ENCODE results near the gene TEAD1.
A peak's percentile ranks its signal among the peaks of the same experiment; 100 is the strongest.

TEAD1 gene

GRCh38 chr11:12973528-12974181, 299.4 kb downstream of the TEAD1 start:
- no peak for DNase-seq (ENCODE audit: low spot score)

GRCh38 chr11:12975195-12975594, 301.0 kb downstream of the TEAD1 start:
- DNase-seq (ENCODE audit: low spot score) (no peak), FAIRE-seq (no peak)

More at GRCh38 chr11:12973528-12974181, 299.4 kb downstream of the TEAD1 start:
- no peak for FAIRE-seq

- no peak for FAIRE-seq
- DNase-seq (ENCODE audit: low spot score): no peak
These were observed 305.9 kb downstream of the TEAD1 start for GRCh38 chr11:12979928-12980689.

- DNase-seq (ENCODE audit: low spot score): no peak
These were observed 307.7 kb downstream of the TEAD1 start for GRCh38 chr11:12981676-12982522.

GRCh38 chr11:12983336-12983735, 309.1 kb downstream of the TEAD1 start:
- DNase-seq (ENCODE audit: low spot score) (no peak), FAIRE-seq (no peak)

More at GRCh38 chr11:12981676-12982522, 307.7 kb downstream of the TEAD1 start:
- no peak for FAIRE-seq

GRCh38 chr11:12986194-12986898, 312.1 kb downstream of the TEAD1 start:
- DNase-seq (ENCODE audit: low spot score) (no peak), FAIRE-seq (peak; percentile 9)

- peak; percentile 68 for DNase-seq (ENCODE audit: low spot score)
- FAIRE-seq: peak; percentile 79
These were observed 315.4 kb downstream of the TEAD1 start for GRCh38 chr11:12989428-12990161.

- no peak for DNase-seq (ENCODE audit: low spot score)
- FAIRE-seq: no peak
These were observed 315.9 kb downstream of the TEAD1 start for GRCh38 chr11:12990162-12990480.

GRCh38 chr11:12991426-12991825, 317.2 kb downstream of the TEAD1 start:
- no peak for FAIRE-seq
- DNase-seq (ENCODE audit: low spot score): no peak

GRCh38 chr11:12993626-12994025, 319.4 kb downstream of the TEAD1 start:
- DNase-seq (ENCODE audit: low spot score): no peak
- no peak for FAIRE-seq
